GM12878 (cell line): Measurements from ENCODE around the gene MAIP1. TPM values are rescaled to one million over a fixed set of nuclear protein-coding genes. Genes with fewer than 3 reads are reported as not detected.

Experiments
- ATF3 ChIP-seq: IDR thresholded peaks from 2 replicates; pipeline ENCODE4 v1.6.1; 2011; ENCODE audit warnings: low read depth, mild to moderate bottlenecking, low read length, moderate library complexity, borderline replicate concordance; ENCODE audit errors: extremely low read depth
- BMI1 ChIP-seq: fragments of 450-650 bp; IDR thresholded peaks from 2 replicates; pipeline ENCODE4 v1.6.1; 2016; ENCODE audit warnings: mild to moderate bottlenecking, moderate library complexity, borderline replicate concordance
- CBFB ChIP-seq: IDR thresholded peaks from 2 replicates; pipeline ENCODE4 v1.6.1; 2016; ENCODE audit warnings: antibody characterized with exemption, low read depth
- CHD2 ChIP-seq: IDR thresholded peaks from 2 replicates; pipeline ENCODE4 v1.6.1; 2011; ENCODE audit warnings: low read depth, low read length, improper control_type of control experiment, borderline replicate concordance
- CREB1 ChIP-seq: IDR thresholded peaks from 2 replicates; pipeline ENCODE4 v1.6.1; 2012; ENCODE audit warnings: low read depth, mild to moderate bottlenecking, inconsistent platforms
- E2F4 ChIP-seq: IDR thresholded peaks from 2 replicates; pipeline ENCODE4 v1.6.1; 2012; ENCODE audit warnings: low read depth, low read length, improper control_type of control experiment
- EED ChIP-seq: sonication (generic); IDR thresholded peaks from 2 replicates; pipeline ENCODE4 v1.6.1; 2016; ENCODE audit warnings: antibody characterized with exemption, low read depth
- EGR1 ChIP-seq, 2 experiments: IDR thresholded peaks; 1 replicate in 1 of 2; 2 replicates in 1 of 2; pipeline ENCODE4 v1.6.1; 2011 to 2012; ENCODE audit warnings: low read depth in 2 of 2, low read length in 2 of 2, borderline replicate concordance in 1 of 2, mild to moderate bottlenecking in 1 of 2, moderate library complexity in 1 of 2
- ELK1 ChIP-seq: IDR thresholded peaks from 2 replicates; pipeline ENCODE4 v1.6.1; 2012; ENCODE audit warnings: low read depth, low read length, improper control_type of control experiment
- EP300 ChIP-seq, 2 experiments: fragments of 150-350 bp in 1 of 2; IDR thresholded peaks; 2 replicates each; pipeline ENCODE4 v1.6.1; 2011 to 2012; ENCODE audit warnings: low read depth in 2 of 2, low read length in 2 of 2, borderline replicate concordance in 1 of 2, improper control_type of control experiment in 1 of 2, inconsistent platforms in 1 of 2; ENCODE audit not compliant: control insufficient read depth in 1 of 2
- FOXM1 ChIP-seq: IDR thresholded peaks from 2 replicates; pipeline ENCODE4 v1.6.1; 2012; ENCODE audit warnings: low read depth, mild to moderate bottlenecking, inconsistent platforms, low read length, moderate library complexity
- MTA3 ChIP-seq: IDR thresholded peaks from 2 replicates; pipeline ENCODE4 v1.6.1; 2012; ENCODE audit warnings: low read length, inconsistent platforms, borderline replicate concordance
- MYC ChIP-seq: IDR thresholded peaks from 2 replicates; pipeline ENCODE4 v1.6.1; 2011; ENCODE audit warnings: mild to moderate bottlenecking, low read length, moderate library complexity, inconsistent platforms; ENCODE audit not compliant: insufficient read depth, insufficient replicate concordance, insufficient read length, severe bottlenecking
- NBN ChIP-seq: fragments of 450-650 bp; IDR thresholded peaks from 2 replicates; pipeline ENCODE4 v1.6.1; 2016
- NFYB ChIP-seq: IDR thresholded peaks from 2 replicates; pipeline ENCODE4 v1.6.1; 2011; ENCODE audit warnings: low read depth, mild to moderate bottlenecking, low read length, improper control_type of control experiment, moderate library complexity; ENCODE audit not compliant: insufficient read depth
- NRF1 ChIP-seq: conservative IDR thresholded peaks from 2 replicates; pipeline ENCODE4 v1.6.1; 2011; ENCODE audit warnings: mild to moderate bottlenecking, low read depth, low read length, improper control_type of control experiment
- RB1 ChIP-seq: fragments of 450-650 bp; formaldehyde crosslinking; IDR thresholded peaks from 2 replicates; pipeline ENCODE4 v1.6.1; 2017; ENCODE audit warnings: mild to moderate bottlenecking, borderline replicate concordance
- RBBP5 ChIP-seq: fragments of 200-600 bp; sonication (generic); conservative IDR thresholded peaks from 2 replicates; pipeline ENCODE4 v1.6.1; 2016
- SIX5 ChIP-seq: IDR thresholded peaks from 2 replicates; pipeline ENCODE4 v1.6.1; 2011; ENCODE audit warnings: mild to moderate bottlenecking, low read depth, low read length, moderate library complexity; ENCODE audit not compliant: severe bottlenecking
- SMARCA5 ChIP-seq: fragments of 450-650 bp; IDR thresholded peaks from 2 replicates; pipeline ENCODE4 v1.6.1; 2017; ENCODE audit warnings: mild to moderate bottlenecking
- SREBF2 ChIP-seq: IDR thresholded peaks from 2 replicates; pipeline ENCODE4 v1.6.1; 2012; ENCODE audit warnings: mild to moderate bottlenecking, low read length
- ZBED1 ChIP-seq: IDR thresholded peaks from 2 replicates; pipeline ENCODE4 v1.6.1; 2016; ENCODE audit warnings: borderline replicate concordance
- ZNF592 ChIP-seq: fragments of 450-650 bp; IDR thresholded peaks from 2 replicates; pipeline ENCODE4 v1.6.1; 2017; ENCODE audit warnings: mild to moderate bottlenecking, moderate library complexity
- polyA plus RNA-seq, 11 experiments: library from polyadenylated mRNA; depleted of rRNA in 4 of 11; unstranded in 6 of 11; stranded (reverse) in 5 of 11; fragments of >200 nt; fragmentation: Nextera tagmentation in 4 of 11; fragmentation: Illumina TruSeq in 1 of 11; extraction: Ambion mirVana in 4 of 11; extraction: Trizol in 1 of 11; gene quantifications; 1 replicate in 1 of 11; 2 replicates in 10 of 11; pipeline versions ENCODE4 v1.2.1 to v1.2.3, GENCODE V29; 2011 to 2016; ENCODE audit warnings: inconsistent platforms in 2 of 11, missing spikeins in 2 of 11, low read depth in 1 of 11
- total RNA-seq, 4 experiments: library from RNA; depleted of rRNA in 3 of 4; stranded (reverse); fragments of >200 nt in 3 of 4; fragmentation: Illumina TruSeq in 1 of 4; extraction: Trizol in 1 of 4; gene quantifications; 2 replicates each; pipeline versions ENCODE4 v1.2.1 to v1.2.3, GENCODE V29; 2013 to 2021

MAIP1 gene
- total and polyA plus RNA-seq, 10 of the 15 experiments (the other 5 are each of a cell fraction or from before 2014, with no cell fraction given), result 5.4 to 41.4 (median 25.4) TPM

- TF ChIP-seq ZNF592, result 0 out of 2 replicates have a peak, but pooled peaks have one; percentile 29
- peak; percentile 57 for TF ChIP-seq CHD2
- no peak for TF ChIP-seq BMI1
- TF ChIP-seq MTA3, result no peak
- TF ChIP-seq EGR1 (IDR thresholded peaks at IDR 0.05; ENCODE audit: borderline replicate concordance in 1 of 2, low read depth in 2 of 2, low read length in 2 of 2), result peak; percentile 39 to 91; a peak in 2 of 3 replicates
- TF ChIP-seq E2F4, result peak; percentile 98
- TF ChIP-seq SIX5, result no peak
- TF ChIP-seq EED, result peak; percentile 38
- TF ChIP-seq NRF1, result peak; percentile 23; the same call in 1 of the 2 replicates
- TF ChIP-seq ATF3, result no peak
- TF ChIP-seq SMARCA5, result peak; percentile 73
- TF ChIP-seq RBBP5, result no peak
- TF ChIP-seq NFYB, result peak; percentile 59; the same call in 1 of the 2 replicates
- peak; percentile 41; the same call in 1 of the 2 replicates for TF ChIP-seq CBFB
- no peak for TF ChIP-seq MYC
- 0 out of 2 replicates have a peak, but pooled peaks have one; percentile 57 for TF ChIP-seq NBN
- peak; percentile 65; the same call in 1 of the 2 replicates for TF ChIP-seq FOXM1
- peak; percentile 94 for TF ChIP-seq CREB1
- TF ChIP-seq ELK1, result no peak
- TF ChIP-seq EP300 (IDR thresholded peaks at IDR 0.05; ENCODE audit: borderline replicate concordance in 1 of 2, control insufficient read depth in 1 of 2, low read depth in 2 of 2, low read length in 2 of 2), result no peak
- TF ChIP-seq ZBED1, result no peak
- TF ChIP-seq SREBF2, result no peak
- peak; percentile 80 for TF ChIP-seq RB1
Measured at GRCh38 chr2:199911052-199911876, 44.1 kb upstream of the MAIP1 start, which contains the start of gene C2orf69 (continued).
